GM04503 (cell line): ENCODE data around the gene SYCP2L.
A peak's percentile ranks its signal among the peaks of the same experiment; 100 is the strongest.

Experiments
- DNase-seq: peaks from one replicate; pipeline ENCODE4 v3.0.0-alpha.2; 2012; ENCODE audit warnings: low read depth

SYCP2L gene

GRCh38 chr6:11008821-11009220 is 122.0 kb downstream of the SYCP2L start:
- peak; percentile 10 for DNase-seq

- no peak for DNase-seq
These were observed 122.5 kb downstream of the SYCP2L start for GRCh38 chr6:11009353-11009752.

GRCh38 chr6:11011787-11012234 is 125.0 kb downstream of the SYCP2L start:
- DNase-seq: no peak

- no peak for DNase-seq
These were observed 125.5 kb downstream of the SYCP2L start for GRCh38 chr6:11012295-11012754.

GRCh38 chr6:11012976-11013720 is 126.3 kb downstream of the SYCP2L start:
- no peak for DNase-seq

DNA sequence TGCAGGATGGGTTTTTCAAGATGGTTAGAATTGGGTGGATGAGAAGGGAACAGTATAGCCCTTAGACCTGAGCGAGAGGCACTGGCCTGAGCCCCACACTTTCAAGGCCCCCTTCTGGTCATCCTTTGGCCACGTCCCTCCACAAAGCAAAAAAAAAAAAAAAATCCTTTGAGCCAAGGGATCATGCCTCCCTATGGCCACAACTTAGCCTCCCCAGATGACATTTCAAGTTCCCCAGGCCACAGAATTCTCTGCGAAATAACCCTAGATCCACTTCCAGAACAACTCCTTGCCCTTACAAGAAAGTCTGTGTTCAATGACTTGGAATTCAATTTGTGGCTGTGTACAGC is 126.8 kb downstream of the SYCP2L start:
- no peak for DNase-seq

GRCh38 chr6:11015102-11015501 is 128.2 kb downstream of the SYCP2L start:
- no peak for DNase-seq

- no peak for DNase-seq
These were observed 129.6 kb downstream of the SYCP2L start for GRCh38 chr6:11016452-11016851.

- DNase-seq: no peak
These were observed 130.2 kb downstream of the SYCP2L start for GRCh38 chr6:11017090-11017489.

GRCh38 chr6:11018225-11018624 is 131.4 kb downstream of the SYCP2L start:
- DNase-seq: no peak

DNA sequence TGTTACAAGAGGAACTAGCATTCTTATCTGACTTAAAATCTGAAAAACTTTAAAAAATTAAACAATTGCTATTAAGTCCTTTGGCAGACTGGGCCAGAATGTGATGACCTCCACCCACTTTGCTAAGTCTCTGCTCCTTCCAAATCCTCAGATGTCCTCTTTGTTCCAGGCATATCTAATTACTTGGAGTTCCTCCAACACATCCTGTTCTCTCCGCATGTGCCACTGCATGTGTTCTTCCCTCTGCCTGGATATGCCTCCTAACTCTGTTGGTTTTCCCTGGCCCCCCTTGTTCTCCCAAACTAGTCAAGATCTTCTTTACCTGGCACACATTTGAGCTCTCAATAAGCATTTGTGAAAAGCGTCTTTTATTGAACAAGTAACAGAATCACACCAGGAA is 134.2 kb downstream of the SYCP2L start:
- DNase-seq: no peak

GRCh38 chr6:11021714-11022113 is 134.9 kb downstream of the SYCP2L start:
- DNase-seq: no peak

DNA sequence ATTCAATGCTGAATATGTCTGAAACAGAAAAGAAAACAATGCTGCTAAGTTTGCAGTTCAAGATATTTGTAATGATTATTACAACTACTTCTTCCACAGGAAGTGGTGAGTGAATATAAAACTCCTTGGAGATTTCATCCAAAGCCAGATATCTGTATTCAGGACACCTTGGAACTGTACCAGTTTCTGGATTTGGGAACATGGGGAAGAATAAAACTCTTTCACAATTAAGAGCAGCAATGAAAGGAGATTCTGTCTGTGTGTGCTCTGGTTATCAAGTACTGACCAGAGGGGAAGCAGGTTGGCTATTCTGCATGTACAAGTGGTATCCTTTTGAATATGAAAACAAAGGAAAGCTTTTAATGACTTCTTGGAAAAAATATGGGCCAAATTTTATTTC is 136.2 kb downstream of the SYCP2L start:
- DNase-seq: no peak
